K562 (cell line): ENCODE data around the gene CCDC137. TPM values are rescaled to one million over a fixed set of nuclear protein-coding genes. Genes with fewer than 3 reads are reported as not detected.

Source experiments
- CREB1 ChIP-seq, 2 experiments: sonication (generic) in 1 of 2; formaldehyde crosslinking in 1 of 2; IDR thresholded peaks; 2 replicates each; pipeline versions ENCODE4 v1.6.1 to v1.8.0; 2012 to 2022; ENCODE audit warnings: inconsistent platforms in 1 of 2, mild to moderate bottlenecking in 1 of 2, missing genetic modification reagents in 1 of 2, moderate library complexity in 1 of 2
- E2F1 ChIP-seq: sonication (generic); formaldehyde crosslinking; IDR thresholded peaks from 2 replicates; pipeline ENCODE4 v1.8.1; 2023; ENCODE audit warnings: mild to moderate bottlenecking, missing genetic modification reagents, moderate library complexity
- EP400 ChIP-seq: fragments of 450-650 bp; IDR thresholded peaks from 2 replicates; pipeline ENCODE4 v1.6.1; 2017; ENCODE audit warnings: antibody characterized with exemption, mild to moderate bottlenecking, moderate library complexity
- FOSL1 ChIP-seq: fragments of 200-800 bp; sonication (Bioruptor generic); conservative IDR thresholded peaks from 2 replicates; pipeline ENCODE4 v1.6.1; 2016; ENCODE audit warnings: missing genetic modification characterization, missing compliant biosample characterization
- FOXA3 ChIP-seq, 2 experiments: fragments of 450-650 bp in 1 of 2; sonication (generic) in 1 of 2; formaldehyde crosslinking; IDR thresholded peaks in 1 of 2; conservative IDR thresholded peaks in 1 of 2; 2 replicates each; pipeline versions ENCODE4 v1.4.0 to v1.8.0; 2020 to 2022; ENCODE audit warnings: mild to moderate bottlenecking in 2 of 2, missing genetic modification reagents in 1 of 2
- HEY1 ChIP-seq: fragments of 250-450 bp; sonication (Bioruptor Pico); IDR thresholded peaks from 2 replicates; pipeline ENCODE4 v1.5.0; 2020; ENCODE audit warnings: mild to moderate bottlenecking, moderate library complexity, borderline replicate concordance
- HSF4 ChIP-seq: fragments of 250-450 bp; sonication (Bioruptor Pico); IDR thresholded peaks from 2 replicates; pipeline ENCODE4 v2.1.2; 2022; ENCODE audit warnings: mild to moderate bottlenecking, moderate library complexity, borderline replicate concordance
- NCOA4 ChIP-seq: fragments of 450-650 bp; IDR thresholded peaks from 2 replicates; pipeline ENCODE4 v1.6.1; 2018; ENCODE audit warnings: mild to moderate bottlenecking; ENCODE audit not compliant: partially characterized antibody
- polyA plus RNA-seq, 8 experiments: library from polyadenylated mRNA; depleted of rRNA in 4 of 8; stranded (reverse) in 5 of 8; unstranded in 3 of 8; fragments of >200 nt; fragmentation: Nextera tagmentation in 2 of 8; fragmentation: Illumina TruSeq in 1 of 8; extraction: Ambion mirVana in 2 of 8; extraction: Trizol in 1 of 8; gene quantifications; 2 replicates each; pipeline versions ENCODE4 v1.2.1 to v1.2.3, GENCODE V29; 2011 to 2014; ENCODE audit warnings: inconsistent platforms in 1 of 8, missing spikeins in 1 of 8
- total RNA-seq, 7 experiments: library from RNA; depleted of rRNA in 6 of 7; stranded (reverse); fragments of >200 nt in 6 of 7; fragmentation: Illumina TruSeq in 2 of 7; extraction: Trizol in 2 of 7; gene quantifications; 2 replicates each; pipeline versions ENCODE4 v1.2.1 to v1.2.3, GENCODE V29; 2011 to 2021; ENCODE audit warnings: low replicate concordance in 1 of 7
- TF ChIP-seq, protein P1 (sequence below), 2 experiments: fragments of 150-350 bp in 1 of 2; IDR thresholded peaks; 2 replicates each; pipeline ENCODE4 v1.6.1; 2012 to 2016; ENCODE audit warnings: low read depth in 2 of 2, low read length in 2 of 2, mild to moderate bottlenecking in 1 of 2, moderate library complexity in 1 of 2
- TF ChIP-seq, protein P2 (sequence below): fragments of 450-650 bp; IDR thresholded peaks from 2 replicates; pipeline ENCODE4 v1.6.1; 2017; ENCODE audit warnings: antibody characterized with exemption, mild to moderate bottlenecking
- TF ChIP-seq, protein P3 (sequence below): sonication (generic); formaldehyde crosslinking; IDR thresholded peaks from 2 replicates; pipeline ENCODE4 v1.8.0; 2022; ENCODE audit warnings: mild to moderate bottlenecking, missing genetic modification reagents
- TF ChIP-seq, protein P4 (sequence below): fragments of 450-650 bp; IDR thresholded peaks from 2 replicates; pipeline ENCODE4 v1.6.1; 2016; ENCODE audit warnings: borderline replicate concordance

Gene CCDC137
- total and polyA plus RNA-seq, 9 of the 15 experiments (the other 6 are each of a cell fraction or from before 2014, with no cell fraction given): 2.3 to 68.1 (median 38.3) TPM

- TF ChIP-seq, protein P1, sequence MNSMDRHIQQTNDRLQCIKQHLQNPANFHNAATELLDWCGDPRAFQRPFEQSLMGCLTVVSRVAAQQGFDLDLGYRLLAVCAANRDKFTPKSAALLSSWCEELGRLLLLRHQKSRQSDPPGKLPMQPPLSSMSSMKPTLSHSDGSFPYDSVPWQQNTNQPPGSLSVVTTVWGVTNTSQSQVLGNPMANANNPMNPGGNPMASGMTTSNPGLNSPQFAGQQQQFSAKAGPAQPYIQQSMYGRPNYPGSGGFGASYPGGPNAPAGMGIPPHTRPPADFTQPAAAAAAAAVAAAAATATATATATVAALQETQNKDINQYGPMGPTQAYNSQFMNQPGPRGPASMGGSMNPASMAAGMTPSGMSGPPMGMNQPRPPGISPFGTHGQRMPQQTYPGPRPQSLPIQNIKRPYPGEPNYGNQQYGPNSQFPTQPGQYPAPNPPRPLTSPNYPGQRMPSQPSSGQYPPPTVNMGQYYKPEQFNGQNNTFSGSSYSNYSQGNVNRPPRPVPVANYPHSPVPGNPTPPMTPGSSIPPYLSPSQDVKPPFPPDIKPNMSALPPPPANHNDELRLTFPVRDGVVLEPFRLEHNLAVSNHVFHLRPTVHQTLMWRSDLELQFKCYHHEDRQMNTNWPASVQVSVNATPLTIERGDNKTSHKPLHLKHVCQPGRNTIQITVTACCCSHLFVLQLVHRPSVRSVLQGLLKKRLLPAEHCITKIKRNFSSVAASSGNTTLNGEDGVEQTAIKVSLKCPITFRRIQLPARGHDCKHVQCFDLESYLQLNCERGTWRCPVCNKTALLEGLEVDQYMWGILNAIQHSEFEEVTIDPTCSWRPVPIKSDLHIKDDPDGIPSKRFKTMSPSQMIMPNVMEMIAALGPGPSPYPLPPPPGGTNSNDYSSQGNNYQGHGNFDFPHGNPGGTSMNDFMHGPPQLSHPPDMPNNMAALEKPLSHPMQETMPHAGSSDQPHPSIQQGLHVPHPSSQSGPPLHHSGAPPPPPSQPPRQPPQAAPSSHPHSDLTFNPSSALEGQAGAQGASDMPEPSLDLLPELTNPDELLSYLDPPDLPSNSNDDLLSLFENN (IDR thresholded peaks at IDR 0.05; ENCODE audit: low read depth in 2 of 2, low read length in 2 of 2): no peak
- TF ChIP-seq, protein P2, sequence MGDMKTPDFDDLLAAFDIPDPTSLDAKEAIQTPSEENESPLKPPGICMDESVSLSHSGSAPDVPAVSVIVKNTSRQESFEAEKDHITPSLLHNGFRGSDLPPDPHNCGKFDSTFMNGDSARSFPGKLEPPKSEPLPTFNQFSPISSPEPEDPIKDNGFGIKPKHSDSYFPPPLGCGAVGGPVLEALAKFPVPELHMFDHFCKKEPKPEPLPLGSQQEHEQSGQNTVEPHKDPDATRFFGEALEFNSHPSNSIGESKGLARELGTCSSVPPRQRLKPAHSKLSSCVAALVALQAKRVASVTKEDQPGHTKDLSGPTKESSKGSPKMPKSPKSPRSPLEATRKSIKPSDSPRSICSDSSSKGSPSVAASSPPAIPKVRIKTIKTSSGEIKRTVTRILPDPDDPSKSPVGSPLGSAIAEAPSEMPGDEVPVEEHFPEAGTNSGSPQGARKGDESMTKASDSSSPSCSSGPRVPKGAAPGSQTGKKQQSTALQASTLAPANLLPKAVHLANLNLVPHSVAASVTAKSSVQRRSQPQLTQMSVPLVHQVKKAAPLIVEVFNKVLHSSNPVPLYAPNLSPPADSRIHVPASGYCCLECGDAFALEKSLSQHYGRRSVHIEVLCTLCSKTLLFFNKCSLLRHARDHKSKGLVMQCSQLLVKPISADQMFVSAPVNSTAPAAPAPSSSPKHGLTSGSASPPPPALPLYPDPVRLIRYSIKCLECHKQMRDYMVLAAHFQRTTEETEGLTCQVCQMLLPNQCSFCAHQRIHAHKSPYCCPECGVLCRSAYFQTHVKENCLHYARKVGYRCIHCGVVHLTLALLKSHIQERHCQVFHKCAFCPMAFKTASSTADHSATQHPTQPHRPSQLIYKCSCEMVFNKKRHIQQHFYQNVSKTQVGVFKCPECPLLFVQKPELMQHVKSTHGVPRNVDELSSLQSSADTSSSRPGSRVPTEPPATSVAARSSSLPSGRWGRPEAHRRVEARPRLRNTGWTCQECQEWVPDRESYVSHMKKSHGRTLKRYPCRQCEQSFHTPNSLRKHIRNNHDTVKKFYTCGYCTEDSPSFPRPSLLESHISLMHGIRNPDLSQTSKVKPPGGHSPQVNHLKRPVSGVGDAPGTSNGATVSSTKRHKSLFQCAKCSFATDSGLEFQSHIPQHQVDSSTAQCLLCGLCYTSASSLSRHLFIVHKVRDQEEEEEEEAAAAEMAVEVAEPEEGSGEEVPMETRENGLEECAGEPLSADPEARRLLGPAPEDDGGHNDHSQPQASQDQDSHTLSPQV: peak; percentile 86
- TF ChIP-seq E2F1 (0 out of 2 replicates have a peak, but pooled peaks have one; percentile 43), HSF4 (CRISPR knock-in tag) (no peak), EP400 (peak; percentile 14), HEY1 (CRISPR knock-in tag) (no peak), FOXA3 (CRISPR knock-in tag; conservative IDR thresholded peaks at IDR 0.05 in 1 of 2, IDR thresholded peaks at IDR 0.05 in 1 of 2) (peak in 1 of 2 experiments; percentile 82; a peak in 2 of 4 replicates), FOSL1 (tag) (peak; percentile 54), CREB1 (IDR thresholded peaks at IDR 0.05) (no peak), CREB1 (CRISPR knock-in tag; IDR thresholded peaks at IDR 0.05) (peak; percentile 37; the same call in 1 of the 2 replicates), NCOA4 (no peak)
- TF ChIP-seq, protein P3, sequence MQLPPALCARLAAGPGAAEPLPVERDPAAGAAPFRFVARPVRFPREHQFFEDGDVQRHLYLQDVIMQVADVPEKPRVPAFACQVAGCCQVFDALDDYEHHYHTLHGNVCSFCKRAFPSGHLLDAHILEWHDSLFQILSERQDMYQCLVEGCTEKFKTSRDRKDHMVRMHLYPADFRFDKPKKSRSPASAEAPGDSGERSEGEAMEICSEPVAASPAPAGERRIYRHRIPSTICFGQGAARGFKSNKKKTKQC (CRISPR knock-in tag): 0 out of 2 replicates have a peak, but pooled peaks have one; percentile 23
- TF ChIP-seq, protein P4, sequence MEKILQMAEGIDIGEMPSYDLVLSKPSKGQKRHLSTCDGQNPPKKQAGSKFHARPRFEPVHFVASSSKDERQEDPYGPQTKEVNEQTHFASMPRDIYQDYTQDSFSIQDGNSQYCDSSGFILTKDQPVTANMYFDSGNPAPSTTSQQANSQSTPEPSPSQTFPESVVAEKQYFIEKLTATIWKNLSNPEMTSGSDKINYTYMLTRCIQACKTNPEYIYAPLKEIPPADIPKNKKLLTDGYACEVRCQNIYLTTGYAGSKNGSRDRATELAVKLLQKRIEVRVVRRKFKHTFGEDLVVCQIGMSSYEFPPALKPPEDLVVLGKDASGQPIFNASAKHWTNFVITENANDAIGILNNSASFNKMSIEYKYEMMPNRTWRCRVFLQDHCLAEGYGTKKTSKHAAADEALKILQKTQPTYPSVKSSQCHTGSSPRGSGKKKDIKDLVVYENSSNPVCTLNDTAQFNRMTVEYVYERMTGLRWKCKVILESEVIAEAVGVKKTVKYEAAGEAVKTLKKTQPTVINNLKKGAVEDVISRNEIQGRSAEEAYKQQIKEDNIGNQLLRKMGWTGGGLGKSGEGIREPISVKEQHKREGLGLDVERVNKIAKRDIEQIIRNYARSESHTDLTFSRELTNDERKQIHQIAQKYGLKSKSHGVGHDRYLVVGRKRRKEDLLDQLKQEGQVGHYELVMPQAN: peak; percentile 82; the same call in 1 of the 2 replicates
Measured at GRCh38 chr17:81684442-81684911, 17.9 kb downstream of the CCDC137 start (continued).
